ENCODE measurements around the gene PRKD2. TPM values are rescaled to one million over a fixed set of nuclear protein-coding genes. Genes with fewer than 3 reads are reported as not detected.
A peak's percentile ranks its signal among the peaks of the same experiment; 100 is the strongest.

The PRKD2 gene
- total RNA-seq, 5 donors from 2014 or later (not counting 1 experiment from before 2014, with no cell fraction given), result 121 to 145 (median 138) TPM

- Mint-ChIP-seq H3K9me3 (no peaks in the 10 kb centered on the region), H3K36me3 (peaks cover 60% of the 10 kb centered on the region), H3K27ac (no peak overlapping the region), H3K4me1 (peaks cover 2 to 6% (median 3%) of the 10 kb centered on the region in 3 donors), H3K27me3 (no peaks in the 10 kb centered on the region), H3K4me3 (no peak overlapping the region)
- Histone ChIP-seq H3K9me3 (no peaks in the 10 kb centered on the region), H3K4me1 (ENCODE audit: control insufficient read depth in 1 of 2, extremely low read depth in 1 of 2, insufficient read depth in 2 of 2, low read length in 2 of 2) (peaks cover 0 to 2% of the 10 kb centered on the region in 2 experiments), H3K4me3 (ENCODE audit: control insufficient read depth in 1 of 2, extremely low read depth in 1 of 2, low read length in 1 of 2) (no peak overlapping the region), H3K27me3 (replicated peaks in 1 of 2; ENCODE audit: control insufficient read depth in 2 of 2, extremely low read depth in 1 of 2, insufficient read depth in 2 of 2, low read length in 1 of 2) (no peaks in the 10 kb centered on the region), H3K27ac (ENCODE audit: low read length) (no peak overlapping the region), H3K36me3 (ENCODE audit: control insufficient read depth in 2 of 2, extremely low read depth in 1 of 2, insufficient read depth in 1 of 2, low read length in 1 of 2) (peaks cover 32 to 97% of the 10 kb centered on the region in 2 donors)
- ChIA-PET POLR2A (no interaction called here), CTCF (interaction anchor here in 1 of 2 donors (0.6 kb wide), 2 partner anchors 64 to 1337 kb away, joined by 3 to 9 read pairs; no protein-coding TSS in a partner anchor)
- 96% methylated on average over 6 of the region's 9 CpGs for whole genome bisulfite sequencing (ENCODE audit: insufficient coverage)
- DNase-seq (no peak), ATAC-seq (replicated peaks in 1 of 4) (no peak)
Observed at GRCh38 chr19:46696866-46697203, 20.1 kb downstream of the PRKD2 start.

DNA sequence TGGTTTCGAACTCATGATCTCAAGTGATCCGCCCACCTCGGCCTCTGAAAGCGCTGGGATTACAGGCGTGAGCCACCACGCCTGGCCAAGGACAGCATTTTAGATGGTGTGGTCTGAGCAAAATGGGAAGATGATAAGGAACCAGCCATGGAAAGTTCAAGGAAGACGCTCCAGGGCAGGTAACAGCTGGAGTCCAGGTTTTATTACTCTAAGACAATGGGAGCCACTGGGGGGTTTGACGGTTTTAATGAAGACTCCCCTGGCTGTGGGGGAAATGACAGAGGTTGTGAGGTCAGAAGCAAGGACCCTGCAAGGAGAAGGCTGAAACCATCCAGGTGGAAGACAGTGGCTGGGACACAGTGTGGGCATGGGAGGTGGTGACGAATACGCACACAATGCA is 20.9 kb downstream of the PRKD2 start:
- Histone ChIP-seq H3K4me1 (ENCODE audit: control insufficient read depth in 1 of 2, extremely low read depth in 1 of 2, insufficient read depth in 2 of 2, low read length in 2 of 2) (peaks cover 0 to 2% of the 10 kb centered on the region in 2 experiments), H3K4me3 (ENCODE audit: control insufficient read depth in 1 of 2, extremely low read depth in 1 of 2, low read length in 1 of 2) (no peak overlapping the region), H3K27ac (ENCODE audit: low read length) (no peak overlapping the region), H3K27me3 (replicated peaks in 1 of 2; ENCODE audit: control insufficient read depth in 2 of 2, extremely low read depth in 1 of 2, insufficient read depth in 2 of 2, low read length in 1 of 2) (no peaks in the 10 kb centered on the region), H3K36me3 (ENCODE audit: control insufficient read depth in 2 of 2, extremely low read depth in 1 of 2, insufficient read depth in 1 of 2, low read length in 1 of 2) (peaks cover 27 to 97% of the 10 kb centered on the region in 2 donors), H3K9me3 (no peaks in the 10 kb centered on the region)
- ChIA-PET POLR2A (interaction anchor here in 1 of 2 donors (0.7 kb wide), 1 partner anchor 11 kb away, joined by 3 read pairs; no protein-coding TSS in a partner anchor), CTCF (interaction anchor here in 1 of 2 donors (0.5 kb wide), 2 partner anchors 18 to 21 kb away, joined by 4 to 6 read pairs; partner anchors contain the start of gene PRKD2)
- Mint-ChIP-seq H3K4me1 (peaks cover 2 to 6% (median 3%) of the 10 kb centered on the region in 3 donors), H3K4me3 (no peak overlapping the region), H3K27me3 (no peaks in the 10 kb centered on the region), H3K36me3 (peaks cover 63% of the 10 kb centered on the region), H3K9me3 (no peaks in the 10 kb centered on the region), H3K27ac (peak overlapping the region in 1 of 2 donors; percentile 46)
- 97% methylated on average over 7 of the region's 10 CpGs for WGBS (ENCODE audit: insufficient coverage)
- no peak for DNase-seq
- ATAC-seq (replicated peaks in 1 of 4), result no peak

DNA sequence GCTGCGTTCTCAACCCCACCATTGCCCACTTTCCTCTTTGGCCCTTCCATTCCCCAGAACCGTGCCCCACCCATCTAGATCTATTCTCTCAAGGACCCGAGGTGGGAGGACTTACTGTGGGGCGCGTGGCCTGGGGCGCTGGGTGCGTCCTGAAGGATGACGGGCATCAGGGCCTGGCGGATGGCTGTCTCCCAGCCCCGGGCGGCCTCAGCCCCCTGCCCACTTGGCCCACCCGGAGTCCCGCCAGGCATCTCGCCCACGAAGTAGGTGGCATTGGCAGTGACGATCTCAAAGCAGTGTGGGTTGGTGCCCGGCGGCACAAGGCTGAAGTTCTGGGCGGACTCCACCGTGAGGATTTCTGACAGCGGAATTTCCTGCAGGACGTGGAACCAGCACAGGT is 23.2 kb downstream of the PRKD2 start:
- CTCF ChIA-PET, result no interaction called here
- H3K4me1 Mint-ChIP-seq, result peaks cover 2 to 12% (median 3%) of the 10 kb centered on the region in 3 donors
- H3K9me3 Mint-ChIP-seq, result no peaks in the 10 kb centered on the region
- WGBS (ENCODE audit: insufficient coverage), result 96% methylated on average over 21 of the region's 22 CpGs
- H3K36me3 Mint-ChIP-seq, result peaks cover 69% of the 10 kb centered on the region
- H3K27ac Mint-ChIP-seq, result no peak overlapping the region
- H3K4me3 Mint-ChIP-seq, result no peak overlapping the region
- Histone ChIP-seq H3K36me3 (ENCODE audit: control insufficient read depth in 2 of 2, extremely low read depth in 1 of 2, insufficient read depth in 1 of 2, low read length in 1 of 2) (peaks cover 11 to 96% of the 10 kb centered on the region in 2 donors), H3K4me1 (ENCODE audit: control insufficient read depth in 1 of 2, extremely low read depth in 1 of 2, insufficient read depth in 2 of 2, low read length in 2 of 2) (peaks cover 0 to 2% of the 10 kb centered on the region in 2 experiments), H3K4me3 (ENCODE audit: control insufficient read depth in 1 of 2, extremely low read depth in 1 of 2, low read length in 1 of 2) (no peak overlapping the region), H3K27ac (ENCODE audit: low read length) (no peak overlapping the region), H3K27me3 (replicated peaks in 1 of 2; ENCODE audit: control insufficient read depth in 2 of 2, extremely low read depth in 1 of 2, insufficient read depth in 2 of 2, low read length in 1 of 2) (no peaks in the 10 kb centered on the region), H3K9me3 (no peaks in the 10 kb centered on the region)
- DNase-seq (no peak), ATAC-seq (replicated peaks in 1 of 4) (no peak)
- POLR2A ChIA-PET, result no interaction called here
- H3K27me3 Mint-ChIP-seq, result no peaks in the 10 kb centered on the region

DNA sequence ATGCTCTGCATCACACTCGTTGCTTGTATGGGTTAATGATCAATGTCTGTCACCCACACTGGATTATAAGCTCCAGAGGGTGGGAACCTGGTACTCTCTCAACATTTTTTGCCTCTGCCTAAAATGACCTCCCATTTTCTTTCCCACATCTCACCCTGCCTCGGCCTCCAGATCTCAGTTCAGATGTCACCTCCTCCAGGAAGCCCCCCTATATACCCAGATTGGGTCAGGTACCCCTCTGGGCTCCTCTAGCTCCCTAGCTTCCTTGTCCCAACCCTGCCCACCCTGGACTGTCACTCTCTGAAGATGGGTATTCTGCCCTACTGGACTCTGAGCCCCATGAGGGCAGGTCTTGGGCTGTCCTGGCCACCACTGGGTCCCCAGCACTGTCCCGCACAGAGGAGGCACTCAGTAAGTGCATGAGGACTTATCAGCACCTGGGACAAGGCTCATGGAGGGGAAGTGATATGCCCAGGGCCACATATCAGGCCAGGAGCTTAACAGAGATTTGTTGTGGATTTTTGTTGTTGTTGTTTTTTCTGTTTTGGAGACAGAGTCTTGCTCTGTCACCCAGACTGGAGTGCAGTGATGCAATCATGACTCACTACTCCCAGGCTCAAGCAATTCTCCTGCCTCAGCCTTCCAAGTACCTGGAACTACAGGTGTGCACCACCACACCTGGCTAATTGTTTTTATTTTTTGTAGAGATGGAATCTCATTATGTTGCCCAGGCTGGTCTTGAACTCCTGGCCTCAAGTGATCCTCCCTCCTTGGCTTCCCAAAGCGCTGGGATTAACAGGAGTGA is 23.8 kb downstream of the PRKD2 start:
- Mint-ChIP-seq H3K4me3 (no peak overlapping the region), H3K4me1 (peaks cover 2 to 12% (median 3%) of the 10 kb centered on the region in 3 donors), H3K27ac (peak overlapping the region; percentile 73 to 75), H3K36me3 (peaks cover 64% of the 10 kb centered on the region), H3K27me3 (no peaks in the 10 kb centered on the region), H3K9me3 (no peaks in the 10 kb centered on the region)
- ChIA-PET POLR2A (interaction anchor here in 1 of 2 donors (0.7 kb wide), 1 partner anchor 11 kb away, joined by 3 read pairs; no protein-coding TSS in a partner anchor), CTCF (interaction anchor here (0.5 to 0.6 kb wide), 3 partner anchors 74 to 201 kb away, joined by 3 to 6 read pairs (median 4); no protein-coding TSS in a partner anchor)
- WGBS (ENCODE audit: insufficient coverage), result 100% methylated on average over 4 of the region's 4 CpGs
- H3K9me3 ChIP-seq, result no peaks in the 10 kb centered on the region
- no peak overlapping the region for H3K4me3 ChIP-seq (ENCODE audit: control insufficient read depth in 1 of 2, extremely low read depth in 1 of 2, low read length in 1 of 2)
- no peaks in the 10 kb centered on the region for H3K27me3 ChIP-seq (replicated peaks in 1 of 2; ENCODE audit: control insufficient read depth in 2 of 2, extremely low read depth in 1 of 2, insufficient read depth in 2 of 2, low read length in 1 of 2)
- H3K27ac ChIP-seq (ENCODE audit: low read length), result no peak overlapping the region
- ATAC-seq (replicated peaks in 1 of 4) (no peak), DNase-seq (no peak)
- peaks cover 11 to 94% of the 10 kb centered on the region in 2 donors for H3K36me3 ChIP-seq (ENCODE audit: control insufficient read depth in 2 of 2, extremely low read depth in 1 of 2, insufficient read depth in 1 of 2, low read length in 1 of 2)
- H3K4me1 ChIP-seq (ENCODE audit: control insufficient read depth in 1 of 2, extremely low read depth in 1 of 2, insufficient read depth in 2 of 2, low read length in 2 of 2), result peaks cover 0 to 2% of the 10 kb centered on the region in 2 experiments

DNA sequence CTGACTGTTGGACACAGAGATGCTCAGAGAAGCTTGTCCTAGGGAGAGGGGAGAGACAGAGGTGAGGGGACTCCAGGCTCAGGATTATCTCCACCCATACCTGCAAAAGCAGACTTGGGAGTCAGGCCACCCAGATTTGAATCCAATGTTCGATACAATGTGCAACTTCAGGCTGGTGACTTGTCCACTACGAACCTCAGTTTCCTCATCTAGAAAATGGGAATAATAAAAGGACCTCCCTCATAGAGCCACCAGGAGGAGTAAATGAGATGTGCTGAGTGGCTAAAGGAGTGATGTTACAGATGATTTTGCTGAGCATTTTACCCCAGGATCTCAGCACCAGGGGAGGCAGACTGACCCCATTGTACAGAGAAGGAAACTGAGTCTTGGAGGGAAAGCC is 25.0 kb downstream of the PRKD2 start:
- H3K36me3 Mint-ChIP-seq, result peaks cover 66% of the 10 kb centered on the region
- no peak overlapping the region for H3K4me3 ChIP-seq (ENCODE audit: control insufficient read depth in 1 of 2, extremely low read depth in 1 of 2, low read length in 1 of 2)
- ChIA-PET CTCF (no interaction called here), POLR2A (no interaction called here)
- peaks cover 2 to 12% (median 3%) of the 10 kb centered on the region in 3 donors for H3K4me1 Mint-ChIP-seq
- ATAC-seq (replicated peaks in 1 of 4) (no peak), DNase-seq (no peak)
- no peak overlapping the region for H3K27ac ChIP-seq (ENCODE audit: low read length)
- H3K4me1 ChIP-seq (ENCODE audit: control insufficient read depth in 1 of 2, extremely low read depth in 1 of 2, insufficient read depth in 2 of 2, low read length in 2 of 2), result peaks cover 0 to 2% of the 10 kb centered on the region in 2 experiments
- H3K27ac Mint-ChIP-seq, result peak overlapping the region in 1 of 2 donors; percentile 72
- H3K27me3 Mint-ChIP-seq, result no peaks in the 10 kb centered on the region
- peaks cover 11 to 94% of the 10 kb centered on the region in 2 donors for H3K36me3 ChIP-seq (ENCODE audit: control insufficient read depth in 2 of 2, extremely low read depth in 1 of 2, insufficient read depth in 1 of 2, low read length in 1 of 2)
- no peaks in the 10 kb centered on the region for H3K27me3 ChIP-seq (replicated peaks in 1 of 2; ENCODE audit: control insufficient read depth in 2 of 2, extremely low read depth in 1 of 2, insufficient read depth in 2 of 2, low read length in 1 of 2)
- WGBS (ENCODE audit: insufficient coverage), result no CpG with 5 or more reads among the region's 2 CpGs
- no peaks in the 10 kb centered on the region for H3K9me3 Mint-ChIP-seq
- H3K4me3 Mint-ChIP-seq, result no peak overlapping the region
- no peaks in the 10 kb centered on the region for H3K9me3 ChIP-seq

GRCh38 chr19:46691104-46691503 is 25.8 kb downstream of the PRKD2 start:
- Histone ChIP-seq H3K36me3 (ENCODE audit: control insufficient read depth in 2 of 2, extremely low read depth in 1 of 2, insufficient read depth in 1 of 2, low read length in 1 of 2) (peaks cover 8 to 91% of the 10 kb centered on the region in 2 donors), H3K27me3 (replicated peaks in 1 of 2; ENCODE audit: control insufficient read depth in 2 of 2, extremely low read depth in 1 of 2, insufficient read depth in 2 of 2, low read length in 1 of 2) (no peaks in the 10 kb centered on the region), H3K9me3 (no peaks in the 10 kb centered on the region), H3K4me1 (ENCODE audit: control insufficient read depth in 1 of 2, extremely low read depth in 1 of 2, insufficient read depth in 2 of 2, low read length in 2 of 2) (peaks cover 0 to 2% of the 10 kb centered on the region in 2 experiments), H3K27ac (ENCODE audit: low read length) (no peak overlapping the region), H3K4me3 (ENCODE audit: control insufficient read depth in 1 of 2, extremely low read depth in 1 of 2, low read length in 1 of 2) (no peak overlapping the region)
- no peak for ATAC-seq (replicated peaks in 1 of 4)
- Mint-ChIP-seq H3K9me3 (no peaks in the 10 kb centered on the region), H3K27ac (peak overlapping the region in 1 of 2 donors; percentile 23), H3K27me3 (no peaks in the 10 kb centered on the region), H3K4me3 (no peak overlapping the region), H3K36me3 (peaks cover 61% of the 10 kb centered on the region), H3K4me1 (peaks cover 2 to 12% (median 3%) of the 10 kb centered on the region in 3 donors)
- POLR2A ChIA-PET, result no interaction called here
- WGBS (ENCODE audit: insufficient coverage), result 50% methylated on average over 2 of the region's 2 CpGs
- CTCF ChIA-PET, result interaction anchor here in 1 of 2 donors (1.3 kb wide), 1 partner anchor 13 kb away, joined by 4 read pairs; no protein-coding TSS in a partner anchor
- DNase-seq, result no peak

All from T-cell (primary cell).